NCI-H1694 (cell line): ENCODE results near the gene RAB21.
"Not testable (repeated sequence)": the region's sequence is repeated elsewhere in the genome, so short reads cannot be mapped to it uniquely, and the experiment has no call there.

Experiments
- DNase-seq: peaks from one replicate; lab custom pipeline; 2025; lab: John Stamatoyannopoulos, UW

Gene RAB21

GRCh38 chr12:71799106-71799505 lies 44.4 kb downstream of the RAB21 start:
- DNase-seq = no peak

- DNase-seq = no peak
Measured at GRCh38 chr12:71800177-71800576, 45.5 kb downstream of the RAB21 start.

DNA sequence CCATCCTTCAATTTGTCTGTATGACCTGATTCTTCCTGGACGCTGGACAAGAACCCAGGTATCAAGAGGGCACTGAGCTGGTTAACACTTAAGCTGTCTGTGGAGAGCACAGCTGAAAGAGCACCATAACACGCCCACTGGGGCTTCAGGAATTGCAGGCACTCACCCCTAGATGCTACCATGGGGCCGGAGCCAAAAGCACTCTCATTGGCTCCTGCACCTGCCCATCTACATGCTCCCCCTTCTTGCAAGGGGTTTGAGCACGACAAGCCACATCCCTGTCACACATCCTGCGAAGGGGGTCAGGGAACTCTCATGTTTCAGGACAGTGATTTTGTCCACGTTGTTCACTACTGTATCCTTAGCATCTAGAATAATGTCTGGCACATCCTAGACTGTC lies 49.8 kb downstream of the RAB21 start:
- DNase-seq = no peak

GRCh38 chr12:71810921-71811320 lies 56.3 kb downstream of the RAB21 start:
- DNase-seq = no peak

- DNase-seq = not testable (repeated sequence)
Measured at GRCh38 chr12:71815242-71815641, 60.6 kb downstream of the RAB21 start.

DNA sequence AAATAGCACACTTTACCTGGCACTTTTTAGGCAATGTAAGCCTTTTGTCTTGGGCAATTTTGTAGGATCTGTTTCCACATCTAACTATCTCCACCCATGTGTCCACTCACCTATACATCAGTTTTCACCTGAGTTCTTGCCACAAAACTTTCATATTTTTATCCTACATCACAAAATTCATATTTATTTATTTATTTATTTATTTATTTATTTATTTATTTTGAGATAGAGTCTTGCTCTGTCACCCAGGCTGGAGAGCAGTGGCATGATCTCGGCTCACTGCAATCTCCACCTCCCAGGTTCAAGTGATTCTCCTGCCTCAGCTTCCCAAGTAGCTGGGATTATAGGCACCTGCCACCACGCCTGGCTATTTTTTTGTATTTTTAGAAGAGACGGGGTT lies 67.4 kb downstream of the RAB21 start:
- DNase-seq = not testable (repeated sequence)

- DNase-seq = no peak
Measured at GRCh38 chr12:71828813-71829212, 74.2 kb downstream of the RAB21 start.

DNA sequence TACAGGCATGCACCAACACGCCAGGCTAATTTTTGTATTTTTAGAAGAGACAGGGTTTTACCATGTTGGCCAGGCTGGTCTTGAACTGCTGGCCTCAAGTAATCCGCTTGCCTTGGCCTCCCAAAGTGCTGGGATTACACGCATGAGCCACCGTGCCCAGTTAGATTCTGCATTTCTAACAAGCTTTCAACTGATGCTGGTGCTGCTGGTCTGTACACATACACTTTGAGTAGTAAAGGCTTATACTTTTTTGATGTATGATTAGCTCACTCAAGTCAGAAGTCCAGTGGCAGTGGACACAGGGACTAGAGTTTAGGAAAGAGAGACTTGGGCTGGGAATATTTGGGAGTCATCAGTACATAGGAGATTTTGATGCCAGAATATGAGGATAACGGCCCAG lies 82.7 kb downstream of the RAB21 start:
- DNase-seq = no peak

DNA sequence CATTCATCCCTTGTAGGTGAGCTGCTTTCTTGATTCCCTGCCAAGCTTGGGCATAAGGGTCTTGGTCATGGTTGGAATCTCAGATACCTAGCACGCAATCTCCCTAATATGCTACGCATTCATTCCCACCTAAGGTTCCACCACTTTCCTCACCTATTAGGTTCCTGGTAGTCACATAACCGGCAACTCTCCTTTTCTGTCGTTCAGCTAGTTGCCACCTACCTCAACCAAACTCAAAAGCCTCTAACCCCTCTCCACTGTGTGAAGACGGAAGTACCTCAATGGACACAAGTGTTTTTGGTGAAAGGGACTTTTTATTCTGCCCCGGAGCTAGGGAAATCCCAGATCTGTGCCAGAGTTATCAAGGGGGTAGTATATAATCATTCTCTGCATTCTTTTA lies 83.6 kb downstream of the RAB21 start:
- no peak for DNase-seq

DNA sequence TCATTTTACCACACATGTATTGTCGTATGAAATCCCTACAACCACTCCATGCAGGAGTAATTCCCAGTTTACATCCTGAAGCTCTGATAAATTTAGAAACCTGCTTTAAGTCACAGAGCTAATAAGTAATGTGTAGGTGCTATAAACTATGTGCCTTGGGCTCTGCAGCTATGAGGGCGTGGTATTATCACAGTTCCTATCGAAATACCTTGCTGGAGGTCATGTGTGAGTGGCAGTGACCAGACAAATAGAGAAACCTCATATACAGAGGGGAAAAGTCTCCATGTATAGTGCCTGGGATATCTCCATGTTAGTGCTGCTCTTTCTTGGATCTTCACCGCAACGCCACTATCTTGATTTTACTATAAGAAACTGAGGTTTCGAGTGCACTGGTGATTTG lies 84.0 kb downstream of the RAB21 start:
- DNase-seq = no peak

DNA sequence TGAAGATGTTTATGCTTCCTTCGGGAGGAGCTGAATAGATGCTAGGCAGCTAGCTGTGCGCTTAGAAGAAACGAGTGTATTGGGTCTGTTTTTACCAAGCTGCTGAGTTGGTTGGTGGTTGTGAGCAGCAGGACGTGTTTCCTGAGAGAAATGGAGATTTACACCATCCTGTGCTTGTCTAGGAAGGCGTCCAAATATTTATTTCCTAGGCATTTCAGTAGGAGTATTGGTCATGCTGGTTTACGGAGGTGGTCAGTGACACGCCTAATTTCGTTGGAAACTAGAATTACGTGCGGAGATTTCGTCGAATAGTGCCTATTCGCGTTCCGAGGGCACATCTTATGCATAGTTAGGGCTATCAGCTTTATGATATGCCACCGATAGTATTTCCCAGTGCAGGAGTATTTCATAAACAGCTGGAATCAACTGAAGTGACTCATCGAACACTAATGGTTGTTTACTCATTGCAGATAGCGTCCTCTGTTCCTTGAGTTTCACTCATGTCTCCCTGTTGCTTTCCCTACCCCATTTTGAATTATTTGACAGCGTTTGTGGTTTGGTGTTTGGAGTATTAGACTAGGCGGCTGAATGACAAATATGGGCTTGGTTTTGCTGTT lies 85.7 kb downstream of the RAB21 start:
- no peak for DNase-seq

DNA sequence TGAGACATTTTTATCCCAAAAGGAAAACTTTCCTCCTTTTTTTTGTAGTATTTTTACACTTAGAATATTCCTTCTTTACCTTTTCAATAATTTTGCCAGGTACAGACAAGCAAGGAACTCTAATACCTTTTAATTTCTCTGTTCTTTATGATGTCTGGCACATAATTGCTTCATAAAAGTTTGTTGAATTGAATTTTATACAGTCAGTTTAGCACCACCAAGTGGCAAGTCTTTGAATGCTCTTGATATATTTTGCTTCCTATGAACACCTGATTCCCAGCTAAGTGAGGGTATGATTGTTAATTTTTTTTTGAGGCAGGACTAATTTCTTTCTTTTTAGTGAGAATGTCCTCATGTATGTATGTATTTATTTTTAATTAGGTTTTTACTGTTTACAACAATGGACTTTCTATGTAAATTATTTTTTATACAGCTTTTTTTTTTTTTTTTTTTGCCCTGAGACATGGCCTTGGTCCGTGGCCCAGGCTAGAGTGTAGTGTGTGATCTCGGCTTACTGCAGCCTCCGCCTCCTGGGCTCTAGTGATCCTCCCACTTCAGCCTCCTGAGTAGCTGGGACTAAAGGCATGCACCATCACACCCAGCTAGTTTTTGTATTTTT lies 91.8 kb downstream of the RAB21 start:
- peak; percentile 5 for DNase-seq

- DNase-seq = no peak
Measured at GRCh38 chr12:71848212-71848611, 93.5 kb downstream of the RAB21 start.

DNA sequence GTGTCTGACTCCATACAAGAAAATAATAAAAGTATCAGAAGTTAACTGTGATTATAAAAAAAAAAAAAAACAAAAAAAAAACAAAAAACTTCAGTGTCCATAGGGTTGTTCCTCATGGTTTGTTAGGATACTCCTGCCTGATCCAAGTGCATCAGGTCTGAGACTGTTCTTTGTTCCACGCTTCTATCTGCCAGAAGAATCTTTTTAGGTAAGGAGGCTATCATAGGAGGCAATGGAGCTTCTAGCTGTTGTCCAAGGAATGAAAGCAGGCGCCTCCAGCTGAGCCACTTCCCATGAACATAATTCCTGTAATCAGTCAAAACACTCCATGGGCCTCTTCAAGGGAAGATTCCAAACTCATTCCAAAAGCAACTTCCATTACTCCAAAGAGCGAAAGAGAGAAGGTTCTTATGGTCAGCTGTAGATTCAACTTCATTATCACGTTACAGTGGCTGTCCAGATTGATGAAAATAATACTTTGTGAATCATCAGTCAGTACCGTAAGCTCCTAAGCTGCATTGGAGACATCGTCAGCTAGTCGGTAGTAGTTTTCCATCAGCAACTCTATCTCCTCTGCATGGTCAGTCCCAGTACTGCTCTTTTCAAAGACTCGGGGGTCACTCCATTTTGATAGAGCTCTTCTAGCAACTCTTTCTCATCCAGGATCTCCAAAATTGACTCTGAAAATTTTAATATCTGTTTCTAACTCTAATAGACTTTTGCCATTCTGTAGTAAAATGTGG lies 94.6 kb downstream of the RAB21 start:
- DNase-seq = no peak
